ENCODE results near the gene PCGF1.

PCGF1 gene

DNA sequence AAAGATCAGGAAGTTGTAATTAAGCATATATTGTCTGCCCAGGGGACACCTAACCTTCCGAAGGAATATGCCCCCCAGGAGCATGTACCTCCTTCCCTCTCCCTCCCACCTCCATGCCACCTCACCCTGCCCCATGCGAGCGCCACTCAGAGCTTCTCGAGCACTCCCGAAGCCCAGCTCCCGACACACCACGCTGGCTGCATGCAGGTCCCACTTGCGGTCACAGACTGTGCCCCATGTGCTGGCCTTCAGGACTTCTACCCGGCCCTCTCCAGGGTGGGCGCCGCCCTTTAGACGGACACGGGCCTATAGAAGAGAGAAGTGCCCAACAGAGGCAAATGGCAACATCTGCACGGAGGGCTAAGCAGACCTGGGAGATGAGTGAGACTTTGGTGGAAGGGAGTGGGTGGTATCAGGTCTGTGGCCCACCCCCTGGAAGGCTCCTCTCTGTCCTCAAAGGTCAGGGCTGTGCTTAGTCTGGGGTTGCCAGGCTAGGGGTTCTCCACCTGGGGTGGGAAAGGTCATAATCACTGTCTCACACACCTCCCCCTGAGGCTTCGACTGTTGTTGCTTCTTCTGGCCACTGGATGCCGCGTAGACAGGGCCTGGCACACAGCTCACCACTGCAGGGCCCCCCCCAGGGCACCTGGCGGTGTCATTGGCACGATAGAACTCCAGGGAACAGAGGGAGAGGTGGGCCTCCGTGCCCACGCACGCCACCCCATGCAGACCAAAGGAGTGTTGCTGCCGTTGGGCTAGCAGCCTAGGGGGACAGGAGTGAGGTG is 28.9 kb upstream of the PCGF1 start:
- no peak for DNase-seq

DNA sequence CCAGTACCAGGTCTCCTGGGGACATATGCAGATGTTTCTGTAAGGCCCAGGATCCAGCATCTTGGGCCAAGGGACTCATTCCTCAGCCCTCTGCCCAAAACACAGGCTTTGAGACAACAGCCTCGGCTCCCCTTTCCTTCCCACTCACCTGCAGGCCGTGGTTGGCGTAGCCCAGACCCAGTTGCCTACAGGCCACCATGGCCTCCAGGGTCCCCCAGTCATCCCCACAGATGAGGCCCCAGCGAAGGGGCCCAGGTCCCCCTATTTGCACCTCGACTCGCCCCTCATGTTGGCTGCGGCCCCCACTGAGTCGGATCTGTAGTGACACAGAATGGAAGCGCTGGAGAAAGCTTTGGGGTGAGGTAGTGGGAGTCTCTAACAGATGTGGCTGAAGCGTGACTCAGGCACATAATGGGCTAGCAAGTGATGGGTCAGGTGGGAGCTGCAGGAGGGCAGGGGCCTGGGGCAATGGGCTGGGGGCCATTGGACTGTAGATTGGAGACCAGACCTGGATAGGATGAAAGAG is 28.0 kb upstream of the PCGF1 start:
- DNase-seq, result no peak

DNA sequence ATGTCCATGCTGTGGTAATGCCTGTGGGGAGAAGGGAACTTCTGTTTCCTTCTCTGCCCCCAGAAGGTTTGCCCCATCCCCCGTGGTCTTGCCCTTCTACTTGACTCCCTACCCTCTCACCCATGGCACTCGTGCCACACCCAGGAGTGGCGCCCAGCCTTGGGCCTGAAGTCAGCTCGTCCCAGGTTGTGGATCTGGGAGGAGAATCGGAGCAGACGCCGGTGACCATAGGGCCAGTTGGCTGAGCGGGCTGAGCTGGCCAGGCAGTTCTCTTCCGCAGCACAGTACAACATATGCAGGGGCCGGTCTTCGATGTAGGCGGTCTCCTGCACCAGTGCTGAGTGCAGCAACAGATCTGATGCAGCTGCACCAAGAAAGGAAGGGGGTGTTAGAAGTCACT is 26.9 kb upstream of the PCGF1 start:
- DNase-seq, result no peak

DNA sequence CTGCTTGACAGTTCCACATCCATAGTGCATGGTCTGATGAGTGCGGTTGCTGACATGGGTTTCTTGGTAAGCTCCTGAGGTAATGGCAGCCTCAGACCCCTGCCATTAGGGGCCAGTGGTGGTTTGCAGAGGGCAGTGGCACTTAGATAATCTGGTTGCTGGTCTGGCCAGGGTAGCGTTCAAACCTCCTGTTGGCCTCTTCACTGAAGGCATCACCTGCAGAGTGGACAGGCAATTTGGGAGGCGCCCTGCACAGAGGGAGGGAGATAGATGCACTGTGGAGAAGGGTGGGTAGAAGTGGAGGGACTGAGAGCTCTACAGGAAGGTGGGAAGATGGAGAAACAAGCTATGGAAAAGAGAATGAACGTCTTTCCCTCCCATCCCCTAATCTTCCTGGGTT is 26.0 kb upstream of the PCGF1 start:
- DNase-seq, result no peak

DNA sequence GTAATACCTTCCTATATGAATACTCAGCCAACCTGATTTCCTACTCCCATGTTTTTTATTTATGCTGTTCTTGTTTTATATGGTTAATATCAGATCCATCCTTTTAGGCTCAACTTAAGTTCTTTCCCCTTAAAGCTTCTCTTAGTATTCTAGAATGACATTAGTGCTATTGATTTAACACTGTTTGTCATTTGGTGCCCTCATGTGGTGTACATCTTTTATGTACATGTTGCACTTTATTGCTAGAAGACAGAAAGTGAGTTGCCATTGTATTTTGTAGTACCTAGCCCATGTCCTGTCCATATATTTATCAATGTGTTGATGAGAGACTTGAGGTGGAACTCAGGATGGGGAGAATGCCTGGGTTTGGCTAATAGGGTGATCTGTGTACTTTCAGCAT is 24.7 kb upstream of the PCGF1 start:
- no peak for DNase-seq

DNA sequence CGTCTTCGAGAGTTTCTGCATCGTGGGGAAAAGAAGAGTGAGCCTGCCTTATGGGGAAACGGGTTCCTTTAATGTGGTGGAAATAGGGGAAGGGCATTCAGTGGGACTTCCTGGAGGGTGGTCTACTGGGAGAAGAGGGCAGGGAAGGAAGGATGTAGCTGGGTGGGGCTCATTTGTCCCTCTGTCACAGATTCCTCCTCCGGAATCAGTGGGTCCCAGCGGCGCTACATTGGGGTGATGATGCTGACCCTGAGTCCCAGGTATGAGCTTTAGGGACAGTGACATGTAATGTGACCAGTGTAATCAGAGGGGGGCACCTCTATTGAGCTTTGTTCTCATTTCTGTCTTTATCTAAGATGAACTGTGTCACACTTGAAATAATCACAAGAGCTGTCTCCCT is 24.2 kb upstream of the PCGF1 start:
- no peak for DNase-seq

DNA sequence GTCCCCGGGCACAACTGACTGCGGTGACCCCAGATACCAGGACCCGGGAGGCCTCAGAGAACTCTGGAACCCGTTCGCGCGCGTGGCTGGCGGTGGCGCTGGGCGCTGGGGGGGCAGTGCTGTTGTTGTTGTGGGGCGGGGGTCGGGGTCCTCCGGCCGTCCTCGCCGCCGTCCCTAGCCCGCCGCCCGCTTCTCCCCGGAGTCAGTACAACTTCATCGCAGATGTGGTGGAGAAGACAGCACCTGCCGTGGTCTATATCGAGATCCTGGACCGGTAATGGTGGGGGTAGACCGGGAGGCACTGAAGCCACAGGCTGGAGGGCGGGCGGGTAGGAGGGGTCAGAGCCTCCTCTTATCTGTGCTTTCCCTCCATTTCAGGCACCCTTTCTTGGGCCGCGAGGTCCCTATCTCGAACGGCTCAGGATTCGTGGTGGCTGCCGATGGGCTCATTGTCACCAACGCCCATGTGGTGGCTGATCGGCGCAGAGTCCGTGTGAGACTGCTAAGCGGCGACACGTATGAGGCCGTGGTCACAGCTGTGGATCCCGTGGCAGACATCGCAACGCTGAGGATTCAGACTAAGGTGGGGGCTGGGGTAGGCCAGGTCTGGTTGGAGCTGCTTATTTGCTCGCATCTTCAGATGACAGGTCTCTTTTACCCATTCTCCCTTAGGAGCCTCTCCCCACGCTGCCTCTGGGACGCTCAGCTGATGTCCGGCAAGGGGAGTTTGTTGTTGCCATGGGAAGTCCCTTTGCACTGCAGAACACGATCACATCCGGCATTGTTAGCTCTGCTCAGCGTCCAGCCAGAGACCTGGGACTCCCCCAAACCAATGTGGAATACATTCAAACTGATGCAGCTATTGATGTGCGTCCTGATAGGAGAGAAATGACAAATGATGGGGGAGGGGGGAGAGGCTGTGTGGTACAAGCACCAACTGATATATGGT is 23.0 kb upstream of the PCGF1 start:
- DNase-seq, result peak; percentile 32

DNA sequence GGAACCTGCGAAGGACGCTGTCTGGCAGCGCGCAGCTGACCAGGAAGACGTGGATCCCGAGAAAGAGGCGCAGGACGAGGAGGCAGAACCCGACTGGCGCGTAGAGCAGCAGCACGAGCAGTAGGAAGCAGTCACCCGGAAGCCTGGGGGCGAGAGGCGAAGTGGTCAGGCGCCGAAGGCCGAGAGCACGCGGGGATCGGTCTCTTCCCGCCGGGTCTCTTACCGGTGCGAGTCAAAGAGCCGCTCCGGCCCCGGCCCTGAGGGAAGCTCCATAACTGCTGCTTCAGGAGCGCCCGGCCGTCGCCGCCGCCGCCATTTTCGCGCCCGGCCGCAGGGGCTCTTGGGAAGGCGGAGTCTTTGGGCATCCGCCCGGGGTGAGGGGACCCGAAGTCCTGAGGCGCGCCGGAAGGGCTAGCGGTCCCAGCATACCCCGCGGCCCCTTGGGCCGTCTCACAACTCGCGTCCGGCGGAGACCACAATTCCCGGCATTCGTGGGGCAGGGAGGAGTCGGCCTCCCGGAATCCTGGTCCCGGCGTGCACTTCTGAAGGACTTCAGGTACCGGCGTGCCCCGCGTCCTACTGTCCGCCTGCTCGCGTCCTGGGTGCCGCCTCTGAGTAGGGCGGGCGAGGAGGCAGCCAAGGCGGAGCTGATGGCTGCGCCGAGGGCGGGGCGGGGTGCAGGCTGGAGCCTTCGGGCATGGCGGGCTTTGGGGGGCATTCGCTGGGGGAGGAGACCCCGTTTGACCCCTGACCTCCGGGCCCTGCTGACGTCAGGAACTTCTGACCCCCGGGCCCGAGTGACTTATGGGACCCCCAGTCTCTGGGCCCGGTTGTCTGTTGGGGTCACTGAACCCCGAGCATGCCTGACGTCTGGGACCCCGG is 22.1 kb upstream of the PCGF1 start, which contains the start of the genes AUP1 and HTRA2:
TSS of gene AUP1 (minus strand) at position 350 of the 882 bp plus-strand sequence. CDS start at position 273, 77 bp downstream.
TSS of gene HTRA2 (plus strand) at position 577 of the 882 bp plus-strand sequence. CDS start at position 651, 74 bp downstream.
- DNase-seq, result peak; percentile 72

DNA sequence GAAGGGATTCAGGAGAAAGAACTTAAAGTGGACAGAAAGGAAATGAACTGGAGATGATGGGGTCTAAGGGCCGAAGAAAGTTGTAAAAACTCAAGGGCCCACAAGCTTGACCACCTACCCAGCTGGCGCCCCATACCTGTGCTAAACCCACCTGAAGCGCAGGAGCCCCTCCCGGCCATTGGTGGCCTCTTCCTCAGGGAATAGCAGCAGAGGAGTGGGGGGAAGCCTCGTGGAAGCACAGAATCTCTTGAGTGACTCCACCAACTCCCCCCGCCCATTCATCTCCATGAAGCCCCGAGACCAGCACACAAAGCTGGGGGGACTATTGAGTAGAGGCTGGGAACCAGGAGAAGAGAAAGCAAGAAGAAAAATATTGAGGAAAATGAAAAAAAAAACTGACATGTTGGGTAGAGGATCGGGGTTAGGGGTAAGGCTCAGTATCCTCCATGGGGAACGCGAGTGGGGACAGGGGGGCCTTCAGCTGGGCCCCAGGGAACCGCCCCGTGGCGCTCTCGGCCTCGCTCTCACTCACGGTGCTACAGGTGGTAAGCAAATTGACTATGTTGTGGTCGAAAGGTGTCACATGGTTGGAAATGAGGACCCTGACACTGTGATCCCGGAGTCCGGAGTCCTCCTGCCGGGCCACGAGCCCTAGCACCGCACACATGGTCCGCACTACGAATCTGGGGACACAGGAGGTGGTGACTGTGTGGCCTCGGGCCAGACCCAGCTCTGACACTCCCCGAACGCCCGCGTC is 21.3 kb upstream of the PCGF1 start:
- no peak for DNase-seq

DNA sequence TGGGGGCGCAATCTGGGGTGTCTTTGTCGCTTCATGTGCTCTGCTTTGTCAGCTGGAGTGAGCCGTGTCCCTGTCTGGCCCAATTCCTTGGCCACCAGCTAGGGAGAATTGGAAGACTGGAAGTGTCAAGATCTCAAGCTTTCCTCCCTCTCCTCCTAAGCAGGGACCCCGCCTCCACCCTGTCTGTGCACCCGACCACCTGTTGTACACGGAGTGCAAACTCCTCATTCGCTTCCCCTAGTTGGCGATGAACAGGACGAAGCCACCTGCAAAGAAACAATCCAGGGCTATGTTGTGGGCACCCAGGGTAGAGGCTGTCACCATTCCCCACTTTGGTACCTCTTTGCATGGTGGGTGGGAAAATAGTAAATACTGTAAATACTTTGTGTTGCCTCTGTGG is 20.2 kb upstream of the PCGF1 start:
- no peak for DNase-seq

DNA sequence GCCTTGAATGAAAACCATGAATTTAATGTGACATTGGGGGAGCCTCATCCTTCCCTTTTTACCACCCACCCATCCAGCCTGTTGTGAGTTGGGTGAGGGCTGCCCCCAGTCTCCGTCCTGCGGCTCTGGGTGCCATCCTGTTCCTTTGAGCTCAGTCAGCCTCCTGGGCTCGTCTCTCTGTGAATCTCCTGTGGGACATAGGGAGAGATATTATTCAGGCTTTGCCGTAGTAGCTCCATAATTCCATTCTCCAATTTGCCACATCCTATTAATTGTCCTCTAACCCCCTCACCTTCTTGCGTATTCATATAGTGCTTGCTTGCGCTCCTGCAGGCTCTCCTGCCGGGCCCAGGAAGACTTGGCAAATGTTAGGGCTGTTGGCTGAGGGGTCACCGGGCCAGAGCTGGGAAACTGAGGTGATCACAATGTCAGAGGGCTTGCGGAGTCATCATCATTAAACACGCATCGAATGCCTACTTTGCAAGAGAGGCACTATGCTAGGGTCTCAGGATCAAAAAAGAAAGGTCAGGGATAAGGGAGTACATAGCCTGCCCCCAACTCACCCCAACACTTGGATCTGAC is 19.2 kb upstream of the PCGF1 start:
- DNase-seq, result no peak

DNA sequence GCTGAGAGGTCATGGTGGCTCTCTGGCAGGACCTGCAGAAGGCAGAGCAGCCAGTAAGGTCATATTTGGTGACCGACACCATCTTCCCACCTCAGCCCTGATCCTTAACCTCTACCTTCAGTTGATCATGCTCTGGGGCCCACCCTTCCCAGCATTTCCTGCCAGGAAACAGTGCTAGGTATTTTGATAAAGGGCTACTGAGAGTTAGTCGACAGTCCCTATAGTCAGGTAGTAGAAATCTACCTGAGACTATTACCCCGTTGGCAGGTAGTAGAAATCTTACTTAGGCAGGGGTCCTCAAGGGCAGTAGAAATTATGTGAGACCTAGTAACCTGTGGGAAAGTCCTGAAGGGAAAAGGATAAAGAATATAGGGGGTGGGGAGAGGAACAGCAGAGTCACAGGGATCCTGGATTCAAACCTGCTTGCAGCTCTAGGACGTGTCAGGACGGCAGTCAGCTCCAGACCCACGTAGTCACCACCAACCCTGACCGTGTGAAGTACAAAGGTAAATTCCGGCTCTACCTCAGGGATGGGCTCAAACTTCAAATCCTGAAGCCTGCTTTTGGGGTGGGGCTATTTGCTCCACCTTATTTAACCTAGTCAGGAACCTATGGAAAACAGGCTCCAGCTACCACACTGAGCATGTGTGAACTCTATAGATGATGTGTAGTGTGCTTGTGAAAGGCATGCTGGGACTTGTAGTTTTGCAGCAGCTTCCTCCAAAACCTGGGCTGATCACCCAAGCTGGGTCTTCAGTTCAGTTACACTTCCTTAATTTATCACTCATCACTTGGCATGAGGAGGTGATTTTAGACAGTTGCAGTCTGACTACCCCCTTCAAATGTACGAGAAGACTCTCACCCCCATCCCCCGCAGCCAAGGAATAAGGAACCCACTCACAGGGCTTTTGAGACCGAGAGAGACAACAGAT is 18.5 kb upstream of the PCGF1 start, which contains the start of gene DQX1:
TSS of gene DQX1 (minus strand) at position 515 of the 932 bp plus-strand sequence. CDS start at position 13, 502 bp downstream.
- no peak for DNase-seq

DNA sequence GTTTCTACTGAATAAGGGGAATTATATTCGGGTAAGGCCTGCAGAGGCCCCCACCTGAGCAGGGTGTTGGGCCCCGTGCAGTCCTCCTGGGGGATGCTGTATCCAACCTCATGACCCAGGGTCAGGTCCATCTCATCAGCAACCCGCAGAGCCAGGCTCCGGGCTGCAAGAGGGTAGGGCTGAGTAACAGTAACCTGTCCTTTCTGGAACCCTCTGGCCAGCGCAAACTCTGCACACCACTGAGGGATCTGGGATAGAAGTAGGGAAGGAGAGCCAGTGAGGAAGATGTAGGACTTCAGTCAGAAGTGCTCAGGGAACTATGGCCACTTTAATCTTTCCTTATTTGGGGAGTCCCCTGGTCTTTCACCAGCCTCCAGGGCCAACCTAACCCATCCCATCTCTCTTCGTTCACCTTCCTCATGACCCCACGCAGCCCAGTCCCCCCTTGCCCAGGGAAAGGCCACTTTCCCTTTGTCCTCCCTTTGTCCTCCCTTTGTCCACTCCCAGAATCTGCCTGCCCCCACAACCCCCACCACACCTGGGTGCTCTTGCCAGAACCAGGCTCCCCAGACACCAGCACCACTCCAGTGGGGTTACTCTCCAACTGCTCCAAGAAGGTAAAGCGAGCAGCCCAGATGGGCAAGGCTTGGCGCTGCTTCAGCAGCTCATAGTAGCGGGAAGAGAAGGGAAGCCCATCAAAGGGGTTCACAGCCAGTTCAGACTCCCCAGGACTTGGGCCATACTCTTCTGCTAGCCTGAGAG is 17.6 kb upstream of the PCGF1 start:
- no peak for DNase-seq

DNA sequence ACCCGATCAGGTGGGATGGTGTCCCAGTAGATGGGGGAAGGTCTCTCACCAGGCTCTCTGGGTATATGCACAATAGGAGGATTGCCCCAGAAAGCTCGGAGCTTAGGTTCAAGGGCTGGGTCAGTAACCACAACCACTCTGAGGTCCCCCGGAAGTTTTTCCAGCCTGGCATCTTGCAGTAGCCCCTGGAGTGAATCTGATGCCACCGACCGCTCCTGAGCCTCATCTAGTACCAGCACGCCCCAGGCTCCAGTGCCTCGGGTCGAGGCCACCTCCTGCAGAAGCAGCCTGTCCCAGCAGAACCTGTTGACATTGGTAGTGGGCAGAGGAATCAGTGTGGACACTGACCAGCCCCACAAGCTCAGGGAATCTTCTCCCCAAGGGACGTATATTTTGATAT is 16.5 kb upstream of the PCGF1 start:
- DNase-seq, result no peak

DNA sequence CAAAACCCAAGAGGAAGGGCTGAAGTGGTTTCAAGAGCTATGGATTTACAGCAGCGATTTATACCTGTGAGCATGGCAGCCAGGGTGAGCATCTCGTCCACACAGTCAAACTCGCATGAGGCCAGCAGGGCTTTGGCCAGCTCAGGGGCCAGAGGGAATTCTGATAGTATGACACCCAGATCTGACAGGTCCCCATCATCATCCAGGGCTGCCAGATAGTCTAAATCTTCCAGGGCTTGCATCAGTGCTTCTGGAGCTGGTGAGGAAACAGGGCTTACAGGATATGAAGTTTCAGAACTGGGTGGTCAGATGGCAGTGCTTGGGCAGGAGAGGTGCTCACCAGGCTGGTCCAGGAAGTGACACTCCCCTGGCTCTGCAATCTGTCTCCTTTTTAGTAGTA is 15.0 kb upstream of the PCGF1 start:
- no peak for DNase-seq

DNA sequence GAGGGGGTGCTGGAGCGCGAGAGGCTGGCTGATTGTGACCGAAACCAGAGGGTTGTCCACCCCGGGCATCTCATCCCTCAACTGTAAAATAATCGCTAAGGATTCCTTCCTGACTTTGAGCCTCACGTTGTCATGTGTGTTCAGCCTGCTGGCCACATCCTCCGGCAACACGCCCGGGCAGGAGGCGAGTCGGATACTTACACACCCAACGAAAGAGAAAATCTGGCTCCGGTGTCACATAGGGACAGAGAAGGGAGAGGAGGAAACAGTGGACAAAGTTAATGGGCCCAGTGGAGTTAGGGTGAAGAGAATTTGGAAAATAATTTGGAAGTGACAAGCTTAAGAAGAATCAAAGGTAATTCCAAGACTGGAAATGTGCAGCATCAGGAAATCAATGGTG is 9.2 kb upstream of the PCGF1 start:
- no peak for DNase-seq

DNA sequence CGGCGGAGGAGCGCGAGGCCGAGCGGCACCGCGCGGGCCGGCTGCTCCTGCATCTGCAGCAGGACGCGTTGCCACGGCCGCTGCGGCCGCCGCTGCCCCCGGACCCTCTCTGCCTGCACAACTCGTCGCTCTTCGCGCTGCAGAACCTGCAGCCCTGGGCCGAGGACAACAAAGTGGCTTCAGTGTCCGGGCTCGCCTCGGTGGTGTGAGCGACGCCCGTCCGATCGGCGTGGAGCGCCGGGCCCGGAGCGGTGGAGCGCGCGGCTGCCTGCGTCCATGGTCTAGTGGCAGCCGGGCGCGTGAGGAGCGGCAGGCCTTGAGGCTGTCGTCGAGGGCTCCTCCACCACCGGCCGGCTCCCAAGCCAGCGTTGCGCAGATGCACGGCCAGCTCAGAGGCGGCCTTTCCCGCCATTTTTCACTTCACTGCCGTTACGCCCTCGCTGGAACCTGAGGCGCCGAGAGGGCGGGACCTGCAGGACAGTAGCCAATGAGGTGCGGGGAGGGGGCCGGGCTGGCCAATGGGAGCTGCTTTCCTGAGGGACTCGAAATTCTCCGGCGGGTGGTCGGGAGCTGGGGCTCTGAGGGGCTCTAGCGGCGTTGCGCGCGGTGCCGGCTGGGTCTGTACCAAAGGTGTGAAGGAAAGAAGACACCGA is 8.6 kb upstream of the PCGF1 start:
- peak; percentile 58 for DNase-seq

DNA sequence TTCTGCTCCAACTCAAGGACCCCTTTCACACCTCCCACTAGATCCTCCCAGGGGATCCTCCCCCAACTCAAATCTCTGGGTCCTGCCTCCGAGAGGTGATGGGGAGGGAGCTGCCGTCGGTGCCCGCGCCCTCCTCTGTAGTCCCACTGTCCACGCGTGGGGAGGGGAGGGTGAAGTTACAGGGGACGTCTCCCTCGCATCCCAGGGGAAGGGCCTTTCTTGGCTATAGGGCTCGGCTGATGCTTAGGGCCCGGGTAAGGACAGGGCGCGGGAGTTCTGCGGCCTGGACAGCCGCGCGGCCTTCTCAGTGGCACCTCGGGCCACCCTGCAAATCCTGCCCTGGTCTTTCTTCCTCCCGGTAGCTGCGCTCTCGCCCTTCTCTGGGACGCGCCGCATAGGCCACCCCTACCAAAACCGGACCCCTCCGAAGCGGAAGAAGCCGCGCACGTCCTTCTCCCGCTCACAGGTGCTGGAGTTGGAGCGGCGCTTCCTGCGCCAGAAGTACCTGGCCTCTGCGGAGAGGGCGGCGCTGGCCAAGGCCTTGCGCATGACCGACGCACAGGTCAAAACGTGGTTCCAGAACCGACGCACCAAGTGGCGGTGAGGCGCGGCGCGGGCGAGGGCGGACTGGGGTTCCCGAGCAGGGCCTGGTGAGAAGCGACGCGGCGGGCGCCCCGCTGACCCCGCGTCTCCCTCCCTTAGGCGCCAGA is 7.9 kb upstream of the PCGF1 start:
- DNase-seq, result no peak

Measured in T-helper 9 cell (primary cell).